ENCODE results near the gene ADGRF1. TPM values are rescaled to one million over a fixed set of nuclear protein-coding genes. Genes with fewer than 3 reads are reported as not detected.
A peak's percentile ranks its signal among the peaks of the same experiment; 100 is the strongest.

ADGRF1 gene
- total RNA-seq, 4 donors from 2014 or later = 0.83 TPM; not detected in 3

DNA sequence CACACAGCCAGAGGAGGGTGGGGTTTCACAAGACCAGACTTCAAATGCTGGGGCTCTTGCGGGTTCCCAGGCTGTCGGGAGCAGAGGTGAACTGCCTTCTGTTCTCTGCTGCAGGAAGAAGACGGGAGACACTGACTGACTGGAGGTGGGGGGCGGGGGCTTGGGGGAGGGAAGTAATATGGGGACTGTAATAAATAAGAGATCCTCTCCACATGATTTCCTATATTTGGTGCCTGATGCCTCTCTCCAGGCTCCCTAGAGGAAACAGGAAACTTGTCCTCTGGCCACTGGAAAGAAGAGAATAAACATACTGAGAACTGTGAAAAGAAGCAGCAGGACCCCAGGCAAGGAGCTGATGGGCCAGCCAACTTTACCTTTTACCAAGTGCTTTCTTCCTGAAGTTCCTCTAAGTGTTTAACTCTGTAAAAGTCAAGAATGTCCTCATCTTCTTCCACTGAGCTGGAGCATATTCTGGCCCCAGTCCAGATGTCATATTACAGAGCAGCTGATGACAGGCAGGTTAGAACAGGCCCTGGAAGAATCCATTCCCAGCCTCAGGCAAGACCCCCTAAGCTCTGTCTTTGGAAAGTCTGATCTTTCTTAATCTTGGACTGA lies 87.2 kb downstream of the ADGRF1 start:
- no peaks in the 10 kb centered on the region for H3K4me1 ChIP-seq
- DNase-seq (ENCODE audit: extremely low spot score) = no peak
- H3K9me3 ChIP-seq = no peaks in the 10 kb centered on the region
- H3K27me3 ChIP-seq = no peaks in the 10 kb centered on the region
- WGBS = 39% methylated on average over 4 of the region's 4 CpGs
- H3K4me3 ChIP-seq = peak overlapping the region in 3 of 4 donors; percentile 8 to 32 (median 31)
- intact Hi-C loops (cut with DNase I) = no loop called here
- TF ChIP-seq POLR2AphosphoS5 (IDR thresholded peaks at IDR 0.05) (no peak), POLR2A (IDR thresholded peaks at IDR 0.05; ENCODE audit: low read depth) (no peak), EP300 (IDR thresholded peaks at IDR 0.05) (no peak)
- TF ChIP-seq, protein P1, sequence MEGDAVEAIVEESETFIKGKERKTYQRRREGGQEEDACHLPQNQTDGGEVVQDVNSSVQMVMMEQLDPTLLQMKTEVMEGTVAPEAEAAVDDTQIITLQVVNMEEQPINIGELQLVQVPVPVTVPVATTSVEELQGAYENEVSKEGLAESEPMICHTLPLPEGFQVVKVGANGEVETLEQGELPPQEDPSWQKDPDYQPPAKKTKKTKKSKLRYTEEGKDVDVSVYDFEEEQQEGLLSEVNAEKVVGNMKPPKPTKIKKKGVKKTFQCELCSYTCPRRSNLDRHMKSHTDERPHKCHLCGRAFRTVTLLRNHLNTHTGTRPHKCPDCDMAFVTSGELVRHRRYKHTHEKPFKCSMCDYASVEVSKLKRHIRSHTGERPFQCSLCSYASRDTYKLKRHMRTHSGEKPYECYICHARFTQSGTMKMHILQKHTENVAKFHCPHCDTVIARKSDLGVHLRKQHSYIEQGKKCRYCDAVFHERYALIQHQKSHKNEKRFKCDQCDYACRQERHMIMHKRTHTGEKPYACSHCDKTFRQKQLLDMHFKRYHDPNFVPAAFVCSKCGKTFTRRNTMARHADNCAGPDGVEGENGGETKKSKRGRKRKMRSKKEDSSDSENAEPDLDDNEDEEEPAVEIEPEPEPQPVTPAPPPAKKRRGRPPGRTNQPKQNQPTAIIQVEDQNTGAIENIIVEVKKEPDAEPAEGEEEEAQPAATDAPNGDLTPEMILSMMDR (IDR thresholded peaks at IDR 0.05) = no peak
- no peaks in the 10 kb centered on the region for H3K36me3 ChIP-seq
- peak overlapping the region in 1 of 4 donors; percentile 7 for H3K27ac ChIP-seq (replicated peaks in 1 of 4)

GRCh38 chr6:46953921-46954320 lies 88.2 kb downstream of the ADGRF1 start:
- Histone ChIP-seq H3K4me1 (peaks cover 0 to 7% (median 2%) of the 10 kb centered on the region in 4 donors), H3K9me3 (no peaks in the 10 kb centered on the region), H3K27me3 (no peaks in the 10 kb centered on the region), H3K4me3 (peak overlapping the region; percentile 8 to 32 (median 20)), H3K27ac (replicated peaks in 1 of 4) (no peak overlapping the region), H3K36me3 (no peaks in the 10 kb centered on the region)
- intact Hi-C loops (cut with DNase I) = no loop called here
- TF ChIP-seq, protein P1 (IDR thresholded peaks at IDR 0.05) = no peak
- TF ChIP-seq POLR2AphosphoS5 (IDR thresholded peaks at IDR 0.05) (no peak), POLR2A (IDR thresholded peaks at IDR 0.05; ENCODE audit: low read depth) (no peak), EP300 (IDR thresholded peaks at IDR 0.05) (no peak)
- WGBS = 69% methylated on average over 4 of the region's 4 CpGs
- no peak for DNase-seq (ENCODE audit: extremely low spot score)

GRCh38 chr6:46949632-46950280 lies 92.4 kb downstream of the ADGRF1 start:
- H3K9me3 ChIP-seq = no peaks in the 10 kb centered on the region
- no peak for DNase-seq (ENCODE audit: extremely low spot score)
- intact Hi-C loops (cut with DNase I) = no loop called here
- H3K27me3 ChIP-seq = no peaks in the 10 kb centered on the region
- H3K4me3 ChIP-seq = no peak overlapping the region
- WGBS = 80% methylated on average over 8 of the region's 8 CpGs
- H3K4me1 ChIP-seq = peaks cover 0 to 8% (median 6%) of the 10 kb centered on the region in 4 donors
- no peaks in the 10 kb centered on the region for H3K36me3 ChIP-seq
- TF ChIP-seq, protein P1 (IDR thresholded peaks at IDR 0.05) = no peak
- TF ChIP-seq EP300 (IDR thresholded peaks at IDR 0.05) (peak; percentile 37), POLR2AphosphoS5 (IDR thresholded peaks at IDR 0.05) (peak; percentile 41 to 46), POLR2A (IDR thresholded peaks at IDR 0.05; ENCODE audit: low read depth) (no peak)
- H3K27ac ChIP-seq (replicated peaks in 1 of 4) = peak overlapping the region; percentile 22 to 63 (median 50)

GRCh38 chr6:46948699-46949098 lies 93.4 kb downstream of the ADGRF1 start:
- Histone ChIP-seq H3K36me3 (no peaks in the 10 kb centered on the region), H3K27ac (replicated peaks in 1 of 4) (peak overlapping the region; percentile 22 to 51 (median 40)), H3K4me3 (no peak overlapping the region), H3K4me1 (peaks cover 0 to 8% (median 6%) of the 10 kb centered on the region in 4 donors), H3K9me3 (no peaks in the 10 kb centered on the region), H3K27me3 (no peaks in the 10 kb centered on the region)
- 76% methylated on average over 8 of the region's 8 CpGs for WGBS
- TF ChIP-seq POLR2A (IDR thresholded peaks at IDR 0.05; ENCODE audit: low read depth) (no peak), POLR2AphosphoS5 (IDR thresholded peaks at IDR 0.05) (peak; percentile 40 to 61), EP300 (IDR thresholded peaks at IDR 0.05) (no peak)
- TF ChIP-seq, protein P1 (IDR thresholded peaks at IDR 0.05) = no peak
- no peak for DNase-seq (ENCODE audit: extremely low spot score)
- intact Hi-C loops (cut with DNase I) = no loop called here

Other genes starting within 250 kb of the ADGRF1 start
- under 1 TPM in 1 of 4 donors, not detected in 3; 0.17 TPM for gene MEP1A, start 248.9 kb downstream of the ADGRF1 start, total RNA-seq
- 10 to 100 TPM; 17.0 to 37.8 (median 29.1) TPM for gene ADGRF5, start 120.4 kb downstream of the ADGRF1 start, total RNA-seq

Data from esophagus muscularis mucosa (tissue), 4 donors.